CD4-positive, alpha-beta T cell (primary cell): ENCODE measurements around the gene GRXCR2. TPM values are rescaled to one million over a fixed set of nuclear protein-coding genes. Genes with fewer than 3 reads are reported as not detected.
A peak's percentile ranks its signal among the peaks of the same experiment; 100 is the strongest.
"Not testable (repeated sequence)": the region's sequence is repeated elsewhere in the genome, so short reads cannot be mapped to it uniquely, and the experiment has no call there.

Experiments used
- ATAC-seq: fragments of 200-7000 bp; cut with Tn5 transposase; one replicate; pipeline ENCODE4 v1.10.0; 2022; ENCODE audit warnings: mild to moderate bottlenecking; ENCODE audit not compliant: poor library complexity
- CTCF ChIA-PET: fragments of 350-600 bp; sonication (Branson Sonifier 250); formaldehyde crosslinking; loops from one replicate; lab custom pipeline; 2021; ENCODE audit warnings: antibody characterized with exemption, inconsistent platforms; lab: Charles Lee
- POLR2A ChIA-PET: fragments of 350-600 bp; sonication (Branson Sonifier 250); formaldehyde crosslinking; loops from one replicate; lab custom pipeline; 2021; ENCODE audit warnings: antibody characterized with exemption, inconsistent platforms; lab: Charles Lee
- DNase-seq, 14 experiments: peaks; one replicate each; pipeline ENCODE4 v3.0.0-alpha.2; 2013 to 2020; ENCODE audit warnings: mixed read lengths in 2 of 14
- H3K27ac ChIP-seq, 2 donors: one replicate each; pipeline versions ENCODE4 v1.5.1 to v1.7.0; 2013; ENCODE audit warnings: low read length in 2 of 2, low read depth in 1 of 2, mild to moderate bottlenecking in 1 of 2
- H3K27me3 ChIP-seq, 2 experiments: 1 replicate in 1 of 2; 2 replicates in 1 of 2; pipeline versions ENCODE4 v1.6.1 to v1.7.0; 2013; ENCODE audit warnings: low read length in 2 of 2, control low read depth in 1 of 2, mild to moderate bottlenecking in 1 of 2, moderate library complexity in 1 of 2; ENCODE audit not compliant: insufficient read depth in 2 of 2, control insufficient read depth in 1 of 2
- H3K36me3 ChIP-seq: one replicate; pipeline ENCODE4 v1.6.1; 2013; ENCODE audit warnings: low read length, control low read depth; ENCODE audit not compliant: insufficient read depth
- H3K4me1 ChIP-seq: one replicate; pipeline ENCODE4 v1.6.1; 2013; ENCODE audit warnings: low read length, control low read depth; ENCODE audit not compliant: insufficient read depth
- H3K4me3 ChIP-seq: one replicate; pipeline ENCODE4 v1.5.1; 2013; ENCODE audit warnings: mild to moderate bottlenecking, low read length, moderate library complexity
- H3K9me3 ChIP-seq, 2 experiments: 1 replicate in 1 of 2; 2 replicates in 1 of 2; pipeline versions ENCODE4 v1.6.1 to v1.7.0; 2013; ENCODE audit warnings: low read length in 2 of 2, mild to moderate bottlenecking in 2 of 2, control low read depth in 1 of 2, moderate library complexity in 1 of 2; ENCODE audit not compliant: control insufficient read depth in 1 of 2, insufficient read depth in 1 of 2
- H3K27ac Mint-ChIP-seq: one replicate; pipeline ENCODE4 v1.8.0; 2020; ENCODE audit warnings: mixed read lengths
- H3K27me3 Mint-ChIP-seq: one replicate; pipeline ENCODE4 v1.8.0; 2021; ENCODE audit warnings: mixed read lengths
- H3K36me3 Mint-ChIP-seq: one replicate; pipeline ENCODE4 v1.8.0; 2021; ENCODE audit warnings: low read depth, mixed read lengths
- H3K4me1 Mint-ChIP-seq: one replicate; pipeline ENCODE4 v1.8.0; 2021; ENCODE audit warnings: low read depth, mixed read lengths
- H3K4me3 Mint-ChIP-seq: one replicate; pipeline ENCODE4 v1.8.0; 2020; ENCODE audit warnings: mild to moderate bottlenecking, mixed read lengths
- H3K9me3 Mint-ChIP-seq: one replicate; pipeline ENCODE4 v1.8.0; 2020; ENCODE audit warnings: mixed read lengths
- intact Hi-C, 2 experiments: fragments of 100-400 bp; cut with DNase I in 1 of 2; cut with micrococcal nuclease in 1 of 2; formaldehyde crosslinking; loops; one replicate each; pipeline versions ENCODE4 v1.15.1 to v1.9.0; 2023 to 2025; cut with DNase I, micrococcal nuclease
- total RNA-seq, 174 experiments: library from RNA in 2 of 174; stranded (reverse) in 2 of 174; gene quantifications; one replicate each; pipeline ENCODE4 v1.2.3 and lab custom pipeline; 2021 to 2026
- TF ChIP-seq, protein P1 (sequence below): fragments of 200-600 bp; IDR thresholded peaks from one replicate; pipeline ENCODE4 v1.8.0; 2022; ENCODE audit warnings: antibody characterized with exemption, mild to moderate bottlenecking

The GRXCR2 gene
- total RNA-seq, 2 experiments from 2014 or later, result not detected

DNA sequence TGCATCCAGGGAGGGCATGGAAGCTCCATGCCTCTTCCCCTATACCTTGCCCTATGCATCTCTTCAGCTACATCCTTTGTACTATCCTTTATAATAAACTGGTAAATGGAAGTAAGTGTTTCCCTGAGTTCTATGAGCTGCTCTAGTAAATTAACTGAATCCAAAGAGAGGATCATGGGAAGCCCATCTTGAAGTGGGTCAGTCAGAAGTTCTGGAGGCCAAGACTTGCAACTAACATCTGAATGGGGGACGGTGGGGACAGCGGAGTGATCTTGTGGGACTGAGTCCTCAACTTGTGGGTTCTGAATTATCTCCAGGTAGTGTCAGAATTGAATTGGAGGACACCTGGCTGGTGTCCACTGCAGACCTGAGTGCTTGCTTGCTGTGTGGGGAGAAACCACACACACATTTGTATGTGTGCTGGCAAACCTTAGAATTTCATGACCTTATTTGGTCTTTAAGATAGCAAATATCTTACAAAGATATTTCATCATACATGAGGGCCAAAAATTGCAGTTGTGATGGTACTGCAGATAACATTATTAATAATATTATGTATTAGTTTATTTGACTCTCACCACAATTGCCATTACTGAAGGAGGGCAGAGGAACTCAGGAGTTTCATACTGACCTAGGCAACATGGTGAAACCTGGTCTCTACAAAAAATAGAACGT is 32.2 kb downstream of the GRXCR2 start:
- TF ChIP-seq, protein P1, sequence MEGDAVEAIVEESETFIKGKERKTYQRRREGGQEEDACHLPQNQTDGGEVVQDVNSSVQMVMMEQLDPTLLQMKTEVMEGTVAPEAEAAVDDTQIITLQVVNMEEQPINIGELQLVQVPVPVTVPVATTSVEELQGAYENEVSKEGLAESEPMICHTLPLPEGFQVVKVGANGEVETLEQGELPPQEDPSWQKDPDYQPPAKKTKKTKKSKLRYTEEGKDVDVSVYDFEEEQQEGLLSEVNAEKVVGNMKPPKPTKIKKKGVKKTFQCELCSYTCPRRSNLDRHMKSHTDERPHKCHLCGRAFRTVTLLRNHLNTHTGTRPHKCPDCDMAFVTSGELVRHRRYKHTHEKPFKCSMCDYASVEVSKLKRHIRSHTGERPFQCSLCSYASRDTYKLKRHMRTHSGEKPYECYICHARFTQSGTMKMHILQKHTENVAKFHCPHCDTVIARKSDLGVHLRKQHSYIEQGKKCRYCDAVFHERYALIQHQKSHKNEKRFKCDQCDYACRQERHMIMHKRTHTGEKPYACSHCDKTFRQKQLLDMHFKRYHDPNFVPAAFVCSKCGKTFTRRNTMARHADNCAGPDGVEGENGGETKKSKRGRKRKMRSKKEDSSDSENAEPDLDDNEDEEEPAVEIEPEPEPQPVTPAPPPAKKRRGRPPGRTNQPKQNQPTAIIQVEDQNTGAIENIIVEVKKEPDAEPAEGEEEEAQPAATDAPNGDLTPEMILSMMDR, result no peak
- no peak overlapping the region for H3K4me3 ChIP-seq
- H3K4me3 Mint-ChIP-seq, result no peak overlapping the region
- intact Hi-C loops, result no loop called here
- no peak for ATAC-seq
- no peaks in the 10 kb centered on the region for H3K36me3 ChIP-seq
- H3K27me3 ChIP-seq, result no peaks in the 10 kb centered on the region
- no peak overlapping the region for H3K27ac Mint-ChIP-seq
- POLR2A ChIA-PET, result no interaction called here
- peaks cover 4% of the 10 kb centered on the region for H3K4me1 Mint-ChIP-seq
- no peak for DNase-seq
- H3K9me3 ChIP-seq, result no peaks in the 10 kb centered on the region
- peaks cover 6% of the 10 kb centered on the region for H3K4me1 ChIP-seq
- H3K27me3 Mint-ChIP-seq, result peaks cover 10% of the 10 kb centered on the region
- H3K9me3 Mint-ChIP-seq, result no peaks in the 10 kb centered on the region
- H3K36me3 Mint-ChIP-seq, result no peaks in the 10 kb centered on the region
- H3K27ac ChIP-seq, result no peak overlapping the region
- CTCF ChIA-PET, result no interaction called here

GRCh38 chr5:145838276-145838675 is 34.5 kb downstream of the GRXCR2 start:
- no peaks in the 10 kb centered on the region for H3K36me3 ChIP-seq
- ChIA-PET POLR2A (no interaction called here), CTCF (no interaction called here)
- H3K4me1 ChIP-seq, result peaks cover 13% of the 10 kb centered on the region
- no peaks in the 10 kb centered on the region for H3K9me3 ChIP-seq
- H3K27ac ChIP-seq, result no peak overlapping the region
- ATAC-seq (no peak), DNase-seq (no peak)
- H3K4me1 Mint-ChIP-seq, result peaks cover 13% of the 10 kb centered on the region
- no peak overlapping the region for H3K27ac Mint-ChIP-seq
- peaks cover 3 to 6% of the 10 kb centered on the region in 2 experiments for H3K27me3 ChIP-seq
- no peak overlapping the region for H3K4me3 Mint-ChIP-seq
- TF ChIP-seq, protein P1, result no peak
- intact Hi-C loops, result no loop called here
- H3K9me3 Mint-ChIP-seq, result no peaks in the 10 kb centered on the region
- H3K4me3 ChIP-seq, result no peak overlapping the region
- no peaks in the 10 kb centered on the region for H3K36me3 Mint-ChIP-seq
- peaks cover 22% of the 10 kb centered on the region for H3K27me3 Mint-ChIP-seq

DNA sequence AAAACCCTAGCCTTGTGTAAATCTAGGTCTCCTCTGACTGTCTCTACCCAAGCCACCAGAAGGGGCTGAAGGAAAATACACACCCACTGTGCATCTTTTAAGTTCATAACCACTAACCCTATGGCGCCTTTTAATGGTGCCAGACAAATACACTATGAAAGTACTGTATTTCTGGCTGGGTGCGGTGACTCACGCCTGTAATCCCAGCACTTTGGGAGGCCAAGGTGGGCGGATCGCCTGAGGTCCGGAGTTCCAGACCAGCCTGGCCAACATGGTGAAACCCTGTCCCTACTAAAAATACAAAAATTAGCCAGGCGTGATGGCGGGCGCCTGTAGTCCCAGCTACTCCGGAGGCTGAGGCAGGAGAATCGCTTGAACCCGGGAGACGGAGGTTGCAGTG is 36.6 kb downstream of the GRXCR2 start:
- peak overlapping the region; percentile 68 for H3K4me3 Mint-ChIP-seq
- DNase-seq, H3K27me3 ChIP-seq, H3K27ac Mint-ChIP-seq, H3K27ac ChIP-seq, ATAC-seq, H3K36me3 Mint-ChIP-seq, H3K9me3 ChIP-seq, CTCF ChIA-PET, POLR2A ChIA-PET, H3K4me3 ChIP-seq, H3K36me3 ChIP-seq, intact Hi-C loops, H3K9me3 Mint-ChIP-seq: not testable (repeated sequence)
- peaks cover 22% of the 10 kb centered on the region for H3K27me3 Mint-ChIP-seq
- peaks cover 13% of the 10 kb centered on the region for H3K4me1 ChIP-seq
- H3K4me1 Mint-ChIP-seq, result peaks cover 13% of the 10 kb centered on the region

- intact Hi-C loops, result no loop called here
- peaks cover 13% of the 10 kb centered on the region for H3K4me1 Mint-ChIP-seq
- Histone ChIP-seq H3K27me3 (peaks cover 3 to 6% of the 10 kb centered on the region in 2 experiments), H3K27ac (no peak overlapping the region), H3K9me3 (no peaks in the 10 kb centered on the region), H3K36me3 (no peaks in the 10 kb centered on the region), H3K4me1 (peaks cover 13% of the 10 kb centered on the region), H3K4me3 (peak overlapping the region; percentile 53)
- H3K36me3 Mint-ChIP-seq, result no peaks in the 10 kb centered on the region
- no peak for ATAC-seq
- ChIA-PET CTCF (no interaction called here), POLR2A (no interaction called here)
- peaks cover 22% of the 10 kb centered on the region for H3K27me3 Mint-ChIP-seq
- TF ChIP-seq, protein P1, result no peak
- no peak overlapping the region for H3K27ac Mint-ChIP-seq
- no peaks in the 10 kb centered on the region for H3K9me3 Mint-ChIP-seq
- peak overlapping the region; percentile 68 for H3K4me3 Mint-ChIP-seq
- no peak for DNase-seq
Observed at GRCh38 chr5:145835848-145836239, 37.0 kb downstream of the GRXCR2 start.
